Keratinocyte (primary cell): ENCODE measurements around the gene GNAT3. TPM values are rescaled to one million over a fixed set of nuclear protein-coding genes. Genes with fewer than 3 reads are reported as not detected.

ENCODE experiments used
- DNase-seq: peaks from one replicate; pipeline ENCODE4 v3.0.0-alpha.2; 2011; ENCODE audit warnings: low read depth, missing footprints, low spot score
- FAIRE-seq: peaks from 2 replicates; lab custom pipeline; 2011; peaks lifted over from hg19 to GRCh38; lab: Jason Lieb, UNC
- H2AFZ ChIP-seq: 2 replicates; pipeline ENCODE4 v1.6.0; 2012; ENCODE audit warnings: low read length, control low read depth, inconsistent platforms; ENCODE audit not compliant: control insufficient read depth
- H3K27ac ChIP-seq: 2 replicates; pipeline ENCODE4 v1.5.1; 2011; ENCODE audit warnings: low read length; ENCODE audit not compliant: control insufficient read depth, insufficient read depth
- H3K27me3 ChIP-seq: 3 replicates; pipeline ENCODE4 v1.6.0; 2011; ENCODE audit warnings: low read length; ENCODE audit not compliant: control insufficient read depth, insufficient read depth; ENCODE audit errors: extremely low read depth
- H3K36me3 ChIP-seq, 2 experiments: 2 replicates in 1 of 2; 3 replicates in 1 of 2; pipeline ENCODE4 v1.5.1; 2011; ENCODE audit warnings: low read length in 2 of 2, mild to moderate bottlenecking in 1 of 2; ENCODE audit not compliant: control insufficient read depth in 2 of 2, insufficient read depth in 2 of 2; ENCODE audit errors: extremely low read depth in 1 of 2
- H3K4me1 ChIP-seq: 3 replicates; pipeline ENCODE4 v1.5.1; 2011; ENCODE audit warnings: low read length; ENCODE audit not compliant: control insufficient read depth, insufficient read depth; ENCODE audit errors: extremely low read depth
- H3K4me2 ChIP-seq: 3 replicates; pipeline ENCODE4 v1.6.0; 2011; ENCODE audit warnings: low read depth, low read length; ENCODE audit not compliant: control insufficient read depth, insufficient read depth; ENCODE audit errors: extremely low read depth
- H3K4me3 ChIP-seq, 3 experiments: fragments of 200-600 bp in 1 of 3; sonication (generic) in 1 of 3; 2 replicates in 2 of 3; 3 replicates in 1 of 3; pipeline ENCODE4 v1.5.1; 2011 to 2016; ENCODE audit warnings: low read length in 3 of 3, mild to moderate bottlenecking in 3 of 3, control low read depth in 2 of 3, inconsistent platforms in 1 of 3, low read depth in 1 of 3, mixed read lengths in 1 of 3, mixed run types in 1 of 3, moderate library complexity in 1 of 3; ENCODE audit not compliant: control insufficient read depth in 2 of 3, insufficient read depth in 2 of 3; ENCODE audit errors: extremely low read depth in 1 of 3
- H3K79me2 ChIP-seq: 2 replicates; pipeline ENCODE4 v1.6.0; 2012; ENCODE audit warnings: low read length; ENCODE audit not compliant: control insufficient read depth, insufficient read depth
- H3K9ac ChIP-seq: 3 replicates; pipeline ENCODE4 v1.6.0; 2011; ENCODE audit warnings: low read length; ENCODE audit not compliant: control insufficient read depth, insufficient read depth; ENCODE audit errors: extremely low read depth
- H3K9me1 ChIP-seq: 3 replicates; pipeline ENCODE4 v1.6.0; 2011; ENCODE audit warnings: low read length; ENCODE audit not compliant: control insufficient read depth, insufficient read depth; ENCODE audit errors: extremely low read depth
- H3K9me3 ChIP-seq: 2 replicates; pipeline ENCODE4 v1.5.1; 2012; ENCODE audit warnings: low read depth, low read length; ENCODE audit not compliant: control insufficient read depth
- H4K20me1 ChIP-seq: 3 replicates; pipeline ENCODE4 v1.6.0; 2011; ENCODE audit warnings: low read length; ENCODE audit not compliant: control insufficient read depth, insufficient read depth; ENCODE audit errors: extremely low read depth
- CTCF ChIP-seq, 3 experiments: IDR thresholded peaks in 1 of 3; conservative IDR thresholded peaks in 1 of 3; optimal IDR thresholded peaks in 1 of 3; 2 replicates in 2 of 3; 3 replicates in 1 of 3; pipeline versions ENCODE3 to v1.5.1; 2011; ENCODE audit warnings: low read length in 3 of 3, mild to moderate bottlenecking in 3 of 3, moderate library complexity in 2 of 3, control low read depth in 1 of 3, inconsistent platforms in 1 of 3; ENCODE audit not compliant: insufficient read depth in 2 of 3; ENCODE audit errors: extremely low read depth in 1 of 3
- EZH2 ChIP-seq: IDR thresholded peaks from one replicate; pipeline ENCODE4 v1.6.1; 2012; ENCODE audit warnings: inconsistent platforms, mild to moderate bottlenecking, low read length, moderate library complexity
- dilution Hi-C: fragments of 300-500 bp; cut with MboI; formaldehyde crosslinking; loops from one replicate; pipeline ENCODE4 v1.7.0; 2020; ENCODE audit warnings: low sequenced_read_pairs; ENCODE audit not compliant: extremely low pct_ligation_motif_present
- polyA plus RNA-seq, 5 experiments: library from polyadenylated mRNA; depleted of rRNA in 3 of 5; stranded (reverse) in 3 of 5; stranded (forward) in 1 of 5; unstranded in 1 of 5; fragments of >200 nt; gene quantifications; 1 replicate in 1 of 5; 2 replicates in 3 of 5; 3 replicates in 1 of 5; pipeline versions ENCODE4 v1.2.1 to v1.2.3, GENCODE V29; 2011 to 2012; ENCODE audit warnings: missing spikeins in 2 of 5, low read depth in 1 of 5, low replicate concordance in 1 of 5

Gene GNAT3
- polyA plus RNA-seq, 1 donor (not counting 4 experiments of a cell fraction or from before 2014, with no cell fraction given): not detected

- no peak overlapping the region for H2AFZ ChIP-seq
- no peaks in the 10 kb centered on the region for H3K79me2 ChIP-seq
- no peak overlapping the region for H3K4me2 ChIP-seq
- H3K9ac ChIP-seq: no peak overlapping the region
- dilution Hi-C loops: no loop called here
- H3K4me1 ChIP-seq: no peaks in the 10 kb centered on the region
- H3K27me3 ChIP-seq: no peaks in the 10 kb centered on the region
- no peaks in the 10 kb centered on the region for H3K9me3 ChIP-seq
- no peak overlapping the region for H3K27ac ChIP-seq
- DNase-seq: no peak
- H4K20me1 ChIP-seq: no peaks in the 10 kb centered on the region
- FAIRE-seq: no peak
- H3K9me1 ChIP-seq: no peaks in the 10 kb centered on the region
- H3K36me3 ChIP-seq: no peaks in the 10 kb centered on the region
- no peak overlapping the region for H3K4me3 ChIP-seq
- TF ChIP-seq CTCF (optimal IDR thresholded peaks at IDR 0.05 in 1 of 3, IDR thresholded peaks at IDR 0.05 in 1 of 3, conservative IDR thresholded peaks at IDR 0.05 in 1 of 3; ENCODE audit: extremely low read depth in 1 of 3, insufficient read depth in 2 of 3, low read length in 3 of 3): no peak
- TF ChIP-seq EZH2: no peak
Observed at GRCh38 chr7:80460857-80461256, 51.0 kb downstream of the GNAT3 start.

GRCh38 chr7:80459776-80460510 is 51.9 kb downstream of the GNAT3 start:
- Histone ChIP-seq H3K4me2 (no peak overlapping the region), H3K36me3 (no peaks in the 10 kb centered on the region), H3K4me3 (no peak overlapping the region), H3K4me1 (no peaks in the 10 kb centered on the region), H3K27me3 (no peaks in the 10 kb centered on the region), H2AFZ (no peak overlapping the region), H3K79me2 (no peaks in the 10 kb centered on the region), H3K9me1 (no peaks in the 10 kb centered on the region), H3K27ac (no peak overlapping the region), H3K9ac (no peak overlapping the region), H4K20me1 (no peaks in the 10 kb centered on the region), H3K9me3 (no peaks in the 10 kb centered on the region)
- dilution Hi-C loops: no loop called here
- TF ChIP-seq CTCF (optimal IDR thresholded peaks at IDR 0.05 in 1 of 3, IDR thresholded peaks at IDR 0.05 in 1 of 3, conservative IDR thresholded peaks at IDR 0.05 in 1 of 3; ENCODE audit: extremely low read depth in 1 of 3, insufficient read depth in 2 of 3, low read length in 3 of 3) (no peak), EZH2 (no peak)
- no peak for FAIRE-seq
- no peak for DNase-seq
